ENCODE measurements around the gene COX14. TPM values are rescaled to one million over a fixed set of nuclear protein-coding genes. Genes with fewer than 3 reads are reported as not detected.

The COX14 gene
- total RNA-seq, 2 experiments from 2014 or later = 43.1 to 51.0 TPM

Other genes starting within 250 kb of the COX14 start
- under 1 TPM; 0.22 to 0.56 TPM for gene FAIM2, start 208.3 kb upstream of the COX14 start, total RNA-seq
- not detected for gene AQP2, start 161.5 kb upstream of the COX14 start, total RNA-seq
- gene AQP5, start 150.4 kb upstream of the COX14 start, total RNA-seq = not detected
- not detected for gene AQP6, start 139.3 kb upstream of the COX14 start, total RNA-seq
- 100 to 1,000 TPM; 113 to 117 TPM for gene RACGAP1, start 86.7 kb upstream of the COX14 start, total RNA-seq
- gene ASIC1, start 54.6 kb upstream of the COX14 start, total RNA-seq = 10 to 100 TPM; 14.3 to 17.3 TPM
- gene SMARCD1, start 26.9 kb upstream of the COX14 start, total RNA-seq = 10 to 100 TPM; 47.3 to 55.1 TPM
- under 1 TPM; 0.16 to 0.20 TPM for gene GPD1, start 8.2 kb upstream of the COX14 start, total RNA-seq
- 10 to 100 TPM; 33.9 to 39.5 TPM for gene CERS5, start 55.1 kb downstream of the COX14 start, total RNA-seq
- 10 to 100 TPM; 44.2 to 45.5 TPM for gene LIMA1, start 171.3 kb downstream of the COX14 start, total RNA-seq

All from activated CD8-positive, alpha-beta T cell treated with anti-CD3 and anti-CD28 coated beads for 36 hours (primary cell).